GM12874 (cell line): ENCODE data around the gene GTF3C5.

Source experiments
- CTCF ChIP-seq: IDR thresholded peaks from 2 replicates; pipeline ENCODE4 v1.5.1; 2011; ENCODE audit warnings: low read depth, mild to moderate bottlenecking, control low read depth, low read length, moderate library complexity; ENCODE audit not compliant: insufficient read depth

Gene GTF3C5

GRCh38 chr9:133005957-133006356 lies 24.8 kb upstream of the GTF3C5 start:
- TF ChIP-seq CTCF: no peak

GRCh38 chr9:133006731-133007352 lies 24.0 kb upstream of the GTF3C5 start:
- no peak for TF ChIP-seq CTCF

- no peak for TF ChIP-seq CTCF
Observed at GRCh38 chr9:133008406-133008805, 22.4 kb upstream of the GTF3C5 start.

- no peak for TF ChIP-seq CTCF
Observed at GRCh38 chr9:133008824-133009223, 22.0 kb upstream of the GTF3C5 start.

GRCh38 chr9:133009906-133010582 lies 20.8 kb upstream of the GTF3C5 start:
- TF ChIP-seq CTCF: no peak

GRCh38 chr9:133014696-133015095 lies 16.1 kb upstream of the GTF3C5 start:
- TF ChIP-seq CTCF: no peak

GRCh38 chr9:133023117-133023890 lies 7.5 kb upstream of the GTF3C5 start:
- no peak for TF ChIP-seq CTCF
